ENCODE results near the gene FAM161A. TPM values are rescaled to one million over a fixed set of nuclear protein-coding genes. Genes with fewer than 3 reads are reported as not detected.
"Not testable (repeated sequence)": the region's sequence is repeated elsewhere in the genome, so short reads cannot be mapped to it uniquely, and the experiment has no call there.

Gene FAM161A
- polyA plus RNA-seq, 1 donor from 2014 or later, result 1.4 TPM

GRCh38 chr2:61855318-61855613 is 1.4 kb upstream of the FAM161A start:
- peaks cover 6 to 12% (median 7%) of the 10 kb centered on the region in 3 donors for H3K4me1 Mint-ChIP-seq
- H3K36me3 Mint-ChIP-seq, result no peaks in the 10 kb centered on the region
- H3K27me3 Mint-ChIP-seq, result no peaks in the 10 kb centered on the region
- peak overlapping the region; percentile 86 to 95 (median 88) for H3K27ac Mint-ChIP-seq
- H3K4me3 Mint-ChIP-seq, result peak overlapping the region; percentile 92 to 98 (median 96)
- no peaks in the 10 kb centered on the region for H3K9me3 Mint-ChIP-seq

- H3K4me3 Mint-ChIP-seq, result peak overlapping the region; percentile 92 to 98 (median 96)
- H3K27ac Mint-ChIP-seq, result peak overlapping the region; percentile 86 to 95 (median 88)
- H3K9me3 Mint-ChIP-seq, result no peaks in the 10 kb centered on the region
- no peaks in the 10 kb centered on the region for H3K27me3 Mint-ChIP-seq
- H3K36me3 Mint-ChIP-seq, result no peaks in the 10 kb centered on the region
- H3K4me1 Mint-ChIP-seq, result peaks cover 6 to 12% (median 7%) of the 10 kb centered on the region in 3 donors
These were observed 881 bp upstream of the FAM161A start for GRCh38 chr2:61854564-61855317.

GRCh38 chr2:61853086-61853846 is 594 bp downstream of the FAM161A start:
- no peaks in the 10 kb centered on the region for H3K9me3 Mint-ChIP-seq
- H3K4me1 Mint-ChIP-seq, result peaks cover 6 to 12% (median 7%) of the 10 kb centered on the region in 3 donors
- no peaks in the 10 kb centered on the region for H3K27me3 Mint-ChIP-seq
- H3K4me3 Mint-ChIP-seq, result peak overlapping the region; percentile 92 to 98 (median 96)
- peak overlapping the region; percentile 35 to 95 (median 88) for H3K27ac Mint-ChIP-seq
- no peaks in the 10 kb centered on the region for H3K36me3 Mint-ChIP-seq

- not testable (repeated sequence) for H3K9me3 Mint-ChIP-seq, H3K27ac Mint-ChIP-seq, H3K27me3 Mint-ChIP-seq, H3K4me1 Mint-ChIP-seq, H3K36me3 Mint-ChIP-seq
- H3K4me3 Mint-ChIP-seq, result peak overlapping the region in 1 of 4 donors; percentile 42
These were observed 2.6 kb downstream of the FAM161A start for GRCh38 chr2:61851270-61851669.

- H3K36me3 Mint-ChIP-seq, result peaks cover 5% of the 10 kb centered on the region
- H3K4me3 Mint-ChIP-seq, result no peak overlapping the region
- no peaks in the 10 kb centered on the region for H3K27me3 Mint-ChIP-seq
- no peaks in the 10 kb centered on the region for H3K9me3 Mint-ChIP-seq
- no peaks in the 10 kb centered on the region for H3K4me1 Mint-ChIP-seq
- H3K27ac Mint-ChIP-seq, result peak overlapping the region in 1 of 3 donors; percentile 59
These were observed 8.5 kb downstream of the FAM161A start for GRCh38 chr2:61845320-61845719.

GRCh38 chr2:61841286-61841685 is 12.6 kb downstream of the FAM161A start:
- H3K27me3 Mint-ChIP-seq, result no peaks in the 10 kb centered on the region
- no peak overlapping the region for H3K27ac Mint-ChIP-seq
- peaks cover 4% of the 10 kb centered on the region for H3K36me3 Mint-ChIP-seq
- H3K9me3 Mint-ChIP-seq, result no peaks in the 10 kb centered on the region
- no peaks in the 10 kb centered on the region for H3K4me1 Mint-ChIP-seq
- no peak overlapping the region for H3K4me3 Mint-ChIP-seq

- Mint-ChIP-seq H3K27ac (no peak overlapping the region), H3K27me3 (no peaks in the 10 kb centered on the region), H3K9me3 (peaks cover 0 to 2% (median 0%) of the 10 kb centered on the region in 3 donors), H3K36me3 (peaks cover 13% of the 10 kb centered on the region), H3K4me3 (no peak overlapping the region), H3K4me1 (no peaks in the 10 kb centered on the region)
These were observed 19.0 kb downstream of the FAM161A start for GRCh38 chr2:61834893-61835292.

- Mint-ChIP-seq H3K27ac (no peak overlapping the region), H3K4me1 (no peaks in the 10 kb centered on the region), H3K27me3 (no peaks in the 10 kb centered on the region), H3K36me3 (peaks cover 14% of the 10 kb centered on the region), H3K9me3 (peaks cover 0 to 2% (median 0%) of the 10 kb centered on the region in 3 donors), H3K4me3 (no peak overlapping the region)
These were observed 19.9 kb downstream of the FAM161A start for GRCh38 chr2:61833971-61834370.

GRCh38 chr2:61832183-61832841 is 21.5 kb downstream of the FAM161A start:
- no peaks in the 10 kb centered on the region for H3K4me1 Mint-ChIP-seq
- H3K36me3 Mint-ChIP-seq, result peaks cover 14% of the 10 kb centered on the region
- H3K9me3 Mint-ChIP-seq, result peaks cover 0 to 2% (median 0%) of the 10 kb centered on the region in 3 donors
- no peak overlapping the region for H3K4me3 Mint-ChIP-seq
- H3K27ac Mint-ChIP-seq, result no peak overlapping the region
- no peaks in the 10 kb centered on the region for H3K27me3 Mint-ChIP-seq

- no peak overlapping the region for H3K27ac Mint-ChIP-seq
- no peaks in the 10 kb centered on the region for H3K4me1 Mint-ChIP-seq
- H3K36me3 Mint-ChIP-seq, result peaks cover 3% of the 10 kb centered on the region
- H3K9me3 Mint-ChIP-seq, result no peaks in the 10 kb centered on the region
- H3K27me3 Mint-ChIP-seq, result peaks cover 5% of the 10 kb centered on the region
- no peak overlapping the region for H3K4me3 Mint-ChIP-seq
These were observed 31.6 kb downstream of the FAM161A start for GRCh38 chr2:61822255-61822654.

GRCh38 chr2:61816480-61817355 is 37.1 kb downstream of the FAM161A start:
- Mint-ChIP-seq H3K27ac (no peak overlapping the region), H3K9me3 (no peaks in the 10 kb centered on the region), H3K27me3 (peaks cover 7% of the 10 kb centered on the region), H3K4me1 (no peaks in the 10 kb centered on the region), H3K4me3 (no peak overlapping the region), H3K36me3 (no peaks in the 10 kb centered on the region)

- no peak overlapping the region for H3K4me3 Mint-ChIP-seq
These were observed 39.2 kb downstream of the FAM161A start for GRCh38 chr2:61814539-61815160.

GRCh38 chr2:61813314-61813713 is 40.5 kb downstream of the FAM161A start:
- not testable (repeated sequence) for H3K4me3 Mint-ChIP-seq, H3K27me3 Mint-ChIP-seq, H3K9me3 Mint-ChIP-seq, H3K36me3 Mint-ChIP-seq, H3K4me1 Mint-ChIP-seq, H3K27ac Mint-ChIP-seq

More at GRCh38 chr2:61814539-61815160, 39.2 kb downstream of the FAM161A start:
- Mint-ChIP-seq H3K27ac (no peak overlapping the region), H3K9me3 (no peaks in the 10 kb centered on the region), H3K4me1 (peaks cover 0 to 6% (median 3%) of the 10 kb centered on the region in 3 donors), H3K27me3 (peaks cover 7% of the 10 kb centered on the region), H3K36me3 (no peaks in the 10 kb centered on the region)

GRCh38 chr2:61811821-61812220 is 42.0 kb downstream of the FAM161A start:
- no peak overlapping the region for H3K4me3 Mint-ChIP-seq
- peak overlapping the region in 2 of 3 donors; percentile 4 to 63 for H3K27ac Mint-ChIP-seq

More at GRCh38 chr2:61811821-61812220, 42.0 kb downstream of the FAM161A start:
- Mint-ChIP-seq H3K9me3 (no peaks in the 10 kb centered on the region), H3K36me3 (no peaks in the 10 kb centered on the region), H3K4me1 (peaks cover 2 to 9% (median 5%) of the 10 kb centered on the region in 3 donors), H3K27me3 (no peaks in the 10 kb centered on the region)

Data from IgD-negative memory B cell (primary cell).